HAP-1 (cell line): ENCODE results near the gene CRB1.
"Not testable (repeated sequence)": the region's sequence is repeated elsewhere in the genome, so short reads cannot be mapped to it uniquely, and the experiment has no call there.

Experiments
- DNase-seq, 2 experiments: peaks; one replicate each; pipeline ENCODE4 v3.0.0-alpha.2; 2016 to 2020; ENCODE audit warnings: low spot score in 2 of 2
- H3K27me3 ChIP-seq: fragments of 250-450 bp; sonication (Bioruptor Pico); 2 replicates; pipeline ENCODE4 v1.5.1; 2020; ENCODE audit warnings: low read depth, mild to moderate bottlenecking, moderate library complexity
- H3K36me3 ChIP-seq: fragments of 250-450 bp; sonication (Bioruptor Pico); replicated peaks from 2 replicates; pipeline ENCODE4 v1.5.1; 2020; ENCODE audit warnings: mild to moderate bottlenecking
- H3K4me1 ChIP-seq: fragments of 250-450 bp; sonication (Bioruptor Pico); 2 replicates; pipeline ENCODE4 v1.5.1; 2020; ENCODE audit warnings: mild to moderate bottlenecking
- H3K4me3 ChIP-seq: fragments of 250-450 bp; sonication (Bioruptor Pico); 2 replicates; pipeline ENCODE4 v1.5.1; 2020; ENCODE audit warnings: mild to moderate bottlenecking, moderate library complexity
- H3K9me3 ChIP-seq: fragments of 250-450 bp; sonication (Bioruptor Pico); 2 replicates; pipeline ENCODE4 v1.5.1; 2020; ENCODE audit warnings: mild to moderate bottlenecking, moderate library complexity
- in situ Hi-C: fragments of 300-500 bp; cut with MboI; formaldehyde crosslinking; loops from 3 replicates; pipeline ENCODE4 v1.14.3; 2020; ENCODE audit warnings: low sequenced_read_pairs, inconsistent platforms, mixed read lengths

Gene CRB1

GRCh38 chr1:197480446-197480845 lies 212.4 kb downstream of the CRB1 start:
- no peaks in the 10 kb centered on the region for H3K4me1 ChIP-seq
- H3K27me3 ChIP-seq: no peaks in the 10 kb centered on the region
- in situ Hi-C loops: no loop called here
- H3K9me3 ChIP-seq: no peaks in the 10 kb centered on the region
- no peak for DNase-seq
- no peak overlapping the region for H3K4me3 ChIP-seq
- H3K36me3 ChIP-seq: no peaks in the 10 kb centered on the region

GRCh38 chr1:197481101-197481500 lies 213.0 kb downstream of the CRB1 start:
- H3K27me3 ChIP-seq: no peaks in the 10 kb centered on the region
- no peak overlapping the region for H3K4me3 ChIP-seq
- in situ Hi-C loops: no loop called here
- peaks cover 4% of the 10 kb centered on the region; the same call in 1 of the 2 replicates for H3K4me1 ChIP-seq
- DNase-seq: no peak
- no peaks in the 10 kb centered on the region for H3K9me3 ChIP-seq
- H3K36me3 ChIP-seq: no peaks in the 10 kb centered on the region

GRCh38 chr1:197485790-197486189 lies 217.7 kb downstream of the CRB1 start:
- no peaks in the 10 kb centered on the region for H3K9me3 ChIP-seq
- H3K27me3 ChIP-seq: no peaks in the 10 kb centered on the region
- in situ Hi-C loops: no loop called here
- peaks cover 4% of the 10 kb centered on the region; the same call in 1 of the 2 replicates for H3K4me1 ChIP-seq
- DNase-seq: peak; percentile 37 to 44
- H3K4me3 ChIP-seq: no peak overlapping the region
- H3K36me3 ChIP-seq: no peaks in the 10 kb centered on the region

- no peak for DNase-seq
- Histone ChIP-seq H3K4me3 (no peak overlapping the region), H3K4me1 (peaks cover 4% of the 10 kb centered on the region; the same call in 1 of the 2 replicates)
Observed at GRCh38 chr1:197486946-197487345, 218.9 kb downstream of the CRB1 start.

GRCh38 chr1:197491505-197491904 lies 223.5 kb downstream of the CRB1 start:
- H3K27me3 ChIP-seq, H3K4me1 ChIP-seq, in situ Hi-C loops, H3K36me3 ChIP-seq, H3K4me3 ChIP-seq, H3K9me3 ChIP-seq, DNase-seq: not testable (repeated sequence)

More at GRCh38 chr1:197486946-197487345, 218.9 kb downstream of the CRB1 start:
- H3K36me3 ChIP-seq: no peaks in the 10 kb centered on the region
- H3K9me3 ChIP-seq: no peaks in the 10 kb centered on the region
- no peaks in the 10 kb centered on the region for H3K27me3 ChIP-seq
- in situ Hi-C loops: no loop called here

GRCh38 chr1:197496722-197497121 lies 228.7 kb downstream of the CRB1 start:
- no peaks in the 10 kb centered on the region for H3K27me3 ChIP-seq
- no peaks in the 10 kb centered on the region; the same call in 1 of the 2 replicates for H3K4me1 ChIP-seq
- H3K36me3 ChIP-seq: no peaks in the 10 kb centered on the region
- no peak for DNase-seq
- no peaks in the 10 kb centered on the region; the same call in 1 of the 2 replicates for H3K9me3 ChIP-seq
- in situ Hi-C loops: no loop called here
- no peak overlapping the region for H3K4me3 ChIP-seq

GRCh38 chr1:197510691-197511378 lies 242.8 kb downstream of the CRB1 start:
- in situ Hi-C loops: no loop called here
- H3K4me1 ChIP-seq: no peaks in the 10 kb centered on the region
- no peak overlapping the region for H3K4me3 ChIP-seq
- no peaks in the 10 kb centered on the region for H3K27me3 ChIP-seq
- no peak for DNase-seq
- no peaks in the 10 kb centered on the region for H3K36me3 ChIP-seq
- no peaks in the 10 kb centered on the region for H3K9me3 ChIP-seq

- in situ Hi-C loops: no loop called here
Observed at GRCh38 chr1:197515421-197515820, 247.4 kb downstream of the CRB1 start.

GRCh38 chr1:197519741-197520334 lies 251.8 kb downstream of the CRB1 start:
- peak in 1 of 2 experiments; percentile 21 for DNase-seq
- H3K9me3 ChIP-seq: no peaks in the 10 kb centered on the region
- in situ Hi-C loops: loop anchor here (10.0 kb wide), 1 partner anchor 395 kb away; the partner anchor contains the start of gene LHX9

More at GRCh38 chr1:197515421-197515820, 247.4 kb downstream of the CRB1 start:
- no peak for DNase-seq
- Histone ChIP-seq H3K4me1 (peaks cover 17% of the 10 kb centered on the region), H3K9me3 (no peaks in the 10 kb centered on the region), H3K36me3 (no peaks in the 10 kb centered on the region), H3K4me3 (no peak overlapping the region), H3K27me3 (no peaks in the 10 kb centered on the region)

GRCh38 chr1:197521118-197521739 lies 253.2 kb downstream of the CRB1 start:
- Histone ChIP-seq H3K27me3 (no peaks in the 10 kb centered on the region), H3K4me3 (no peak overlapping the region), H3K4me1 (peaks cover 17% of the 10 kb centered on the region), H3K36me3 (no peaks in the 10 kb centered on the region), H3K9me3 (no peaks in the 10 kb centered on the region)
- peak; percentile 56 to 57 for DNase-seq
- in situ Hi-C loops: loop anchor here (10.0 kb wide), 1 partner anchor 394 kb away; the partner anchor contains the start of gene LHX9

More at GRCh38 chr1:197519741-197520334, 251.8 kb downstream of the CRB1 start:
- Histone ChIP-seq H3K27me3 (no peaks in the 10 kb centered on the region), H3K4me1 (peaks cover 17% of the 10 kb centered on the region), H3K4me3 (no peak overlapping the region), H3K36me3 (no peaks in the 10 kb centered on the region)

GRCh38 chr1:197526736-197527371 lies 258.8 kb downstream of the CRB1 start:
- no peak overlapping the region for H3K4me3 ChIP-seq
- H3K9me3 ChIP-seq: no peaks in the 10 kb centered on the region
- no peaks in the 10 kb centered on the region for H3K27me3 ChIP-seq
- in situ Hi-C loops: loop anchor here (10.0 to 25.0 kb wide), 2 partner anchors 388 to 1160 kb away; partner anchors contain the start of gene LHX9
- H3K36me3 ChIP-seq: no peaks in the 10 kb centered on the region
- no peaks in the 10 kb centered on the region for H3K4me1 ChIP-seq
- peak in 1 of 2 experiments; percentile 47 for DNase-seq
